Caco-2 (cell line): ENCODE data around the gene WNT7A. TPM values are rescaled to one million over a fixed set of nuclear protein-coding genes. Genes with fewer than 3 reads are reported as not detected.

Experiments
- BruUV-seq: library from RNA; stranded (reverse); fragments of 400-500 nt; replicated peaks from 2 replicates; lab custom pipeline; 2021; lab: Mats Ljungman, UMichigan
- CTCF ChIA-PET: fragments of 300-600 bp; sonication (Branson Sonifier 250); formaldehyde crosslinking; loops from one replicate; lab custom pipeline; 2022; ENCODE audit warnings: antibody characterized with exemption; lab: Charles Lee
- POLR2A ChIA-PET: fragments of 300-600 bp; sonication (Branson Sonifier 250); formaldehyde crosslinking; loops from one replicate; lab custom pipeline; 2022; ENCODE audit warnings: antibody characterized with exemption; lab: Charles Lee
- DNase-seq, 2 experiments: peaks; one replicate each; pipeline versions ENCODE4 v3.0.0 to v3.0.0-alpha.2; 2020 to 2022
- H3K27me3 ChIP-seq: replicated peaks from 2 replicates; pipeline ENCODE4 v1.6.0; 2011; ENCODE audit warnings: low read length; ENCODE audit not compliant: control insufficient read depth, insufficient read depth
- H3K36me3 ChIP-seq: 2 replicates; pipeline ENCODE4 v1.5.1; 2011; ENCODE audit warnings: low read length; ENCODE audit not compliant: control insufficient read depth, insufficient read depth
- H3K4me1 ChIP-seq: fragments of 250-450 bp; sonication (Bioruptor Pico); 2 replicates; pipeline ENCODE4 v1.5.1; 2020; ENCODE audit warnings: mild to moderate bottlenecking
- H3K4me3 ChIP-seq: 2 replicates; pipeline ENCODE4 v1.5.1; 2011; ENCODE audit warnings: low read depth, mild to moderate bottlenecking, control low read depth, low read length
- H3K9me3 ChIP-seq: fragments of 250-450 bp; sonication (Bioruptor Pico); 2 replicates; pipeline ENCODE4 v1.5.1; 2020; ENCODE audit warnings: mild to moderate bottlenecking, moderate library complexity
- H3K27ac Mint-ChIP-seq: one replicate; pipeline ENCODE4 v1.8.0; 2022; ENCODE audit warnings: mixed read lengths; ENCODE audit not compliant: unreplicated experiment
- H3K27me3 Mint-ChIP-seq: one replicate; pipeline ENCODE4 v1.8.0; 2022; ENCODE audit warnings: mixed read lengths; ENCODE audit not compliant: insufficient read depth, unreplicated experiment
- H3K36me3 Mint-ChIP-seq: one replicate; pipeline ENCODE4 v1.8.0; 2022; ENCODE audit warnings: mild to moderate bottlenecking, mixed read lengths; ENCODE audit not compliant: insufficient read depth, unreplicated experiment
- H3K4me1 Mint-ChIP-seq: one replicate; pipeline ENCODE4 v1.8.0; 2022; ENCODE audit warnings: low read depth, mixed read lengths; ENCODE audit not compliant: unreplicated experiment
- H3K4me3 Mint-ChIP-seq: one replicate; pipeline ENCODE4 v1.8.0; 2022; ENCODE audit warnings: mild to moderate bottlenecking, moderate library complexity, mixed read lengths; ENCODE audit not compliant: unreplicated experiment
- H3K9me3 Mint-ChIP-seq: one replicate; pipeline ENCODE4 v1.8.0; 2022; ENCODE audit warnings: mixed read lengths; ENCODE audit not compliant: unreplicated experiment
- CTCF ChIP-seq, 2 experiments: fragments of 200-600 bp in 1 of 2; IDR thresholded peaks; 1 replicate in 1 of 2; 2 replicates in 1 of 2; pipeline versions ENCODE4 v1.5.1 to v1.8.0; 2011 to 2022; ENCODE audit warnings: antibody characterized with exemption in 1 of 2, control low read depth in 1 of 2, inconsistent platforms in 1 of 2, low read depth in 1 of 2, low read length in 1 of 2, mild to moderate bottlenecking in 1 of 2, moderate library complexity in 1 of 2; ENCODE audit not compliant: insufficient read depth in 1 of 2, severe bottlenecking in 1 of 2, unreplicated experiment in 1 of 2
- intact Hi-C: fragments of 100-400 bp; cut with micrococcal nuclease; formaldehyde crosslinking; loops from one replicate; pipeline ENCODE4 v1.10.0; 2022; ENCODE audit not compliant: unreplicated experiment
- total RNA-seq: library from RNA; stranded (reverse); gene quantifications from 2 replicates; pipeline ENCODE4 v1.2.3, GENCODE V29; 2022

Gene WNT7A
- total RNA-seq, 1 experiment from 2014 or later = 1.1 TPM

GRCh38 chr3:13791198-13792050 is 88.4 kb downstream of the WNT7A start:
- intact Hi-C loops = no loop called here
- no peak overlapping the region for H3K4me3 Mint-ChIP-seq
- ChIA-PET POLR2A (no interaction called here), CTCF (no interaction called here)
- no peaks in the 10 kb centered on the region for H3K4me1 Mint-ChIP-seq
- H3K9me3 ChIP-seq = no peaks in the 10 kb centered on the region
- no peaks in the 10 kb centered on the region for H3K36me3 Mint-ChIP-seq
- no peaks in the 10 kb centered on the region for H3K4me1 ChIP-seq
- BruUV-seq = no TSS peak
- no peak overlapping the region for H3K27ac Mint-ChIP-seq
- TF ChIP-seq CTCF (IDR thresholded peaks at IDR 0.05; ENCODE audit: insufficient read depth in 1 of 2, low read depth in 1 of 2, low read length in 1 of 2, severe bottlenecking in 1 of 2, unreplicated experiment in 1 of 2) = no peak
- no peaks in the 10 kb centered on the region for H3K27me3 ChIP-seq
- H3K4me3 ChIP-seq = no peak overlapping the region
- no peak for DNase-seq
- H3K36me3 ChIP-seq = no peaks in the 10 kb centered on the region
- peaks cover 22% of the 10 kb centered on the region for H3K27me3 Mint-ChIP-seq
- H3K9me3 Mint-ChIP-seq = no peaks in the 10 kb centered on the region

GRCh38 chr3:13790376-13791197 is 89.3 kb downstream of the WNT7A start:
- no peaks in the 10 kb centered on the region for H3K9me3 ChIP-seq
- no TSS peak for BruUV-seq
- H3K4me1 ChIP-seq = no peaks in the 10 kb centered on the region
- no peak overlapping the region for H3K27ac Mint-ChIP-seq
- no peak for TF ChIP-seq CTCF (IDR thresholded peaks at IDR 0.05; ENCODE audit: insufficient read depth in 1 of 2, low read depth in 1 of 2, low read length in 1 of 2, severe bottlenecking in 1 of 2, unreplicated experiment in 1 of 2)
- no peaks in the 10 kb centered on the region for H3K9me3 Mint-ChIP-seq
- peaks cover 19% of the 10 kb centered on the region for H3K27me3 Mint-ChIP-seq
- DNase-seq = no peak
- ChIA-PET CTCF (no interaction called here), POLR2A (no interaction called here)
- H3K36me3 ChIP-seq = no peaks in the 10 kb centered on the region
- no peaks in the 10 kb centered on the region for H3K4me1 Mint-ChIP-seq
- intact Hi-C loops = no loop called here
- no peaks in the 10 kb centered on the region for H3K27me3 ChIP-seq
- no peak overlapping the region for H3K4me3 Mint-ChIP-seq
- H3K36me3 Mint-ChIP-seq = no peaks in the 10 kb centered on the region
- H3K4me3 ChIP-seq = no peak overlapping the region

GRCh38 chr3:13788522-13789424 is 91.1 kb downstream of the WNT7A start:
- Mint-ChIP-seq H3K9me3 (no peaks in the 10 kb centered on the region), H3K27me3 (peaks cover 19% of the 10 kb centered on the region), H3K4me3 (no peak overlapping the region), H3K27ac (no peak overlapping the region), H3K36me3 (no peaks in the 10 kb centered on the region), H3K4me1 (no peaks in the 10 kb centered on the region)
- ChIA-PET CTCF (no interaction called here), POLR2A (no interaction called here)
- no peak for DNase-seq
- TF ChIP-seq CTCF (IDR thresholded peaks at IDR 0.05; ENCODE audit: insufficient read depth in 1 of 2, low read depth in 1 of 2, low read length in 1 of 2, severe bottlenecking in 1 of 2, unreplicated experiment in 1 of 2) = no peak
- H3K27me3 ChIP-seq = no peaks in the 10 kb centered on the region
- intact Hi-C loops = no loop called here
- H3K4me3 ChIP-seq = no peak overlapping the region
- no TSS peak for BruUV-seq
- H3K36me3 ChIP-seq = no peaks in the 10 kb centered on the region
- no peaks in the 10 kb centered on the region for H3K4me1 ChIP-seq
- H3K9me3 ChIP-seq = no peaks in the 10 kb centered on the region
